Duodenal mucosa (tissue), 2 donors: Measurements from ENCODE around the gene FALEC.
A peak's percentile ranks its signal among the peaks of the same experiment; 100 is the strongest.

Experiments used
- H3K27ac ChIP-seq: one replicate; pipeline ENCODE4 v1.7.0; 2013; ENCODE audit warnings: low read depth, low read length
- H3K27me3 ChIP-seq, 2 donors: one replicate each; pipeline ENCODE4 v1.7.0; 2013; ENCODE audit warnings: low read length in 2 of 2, control low read depth in 1 of 2; ENCODE audit not compliant: insufficient read depth in 2 of 2, control insufficient read depth in 1 of 2
- H3K36me3 ChIP-seq, 2 donors: one replicate each; pipeline ENCODE4 v1.7.0; 2013; ENCODE audit warnings: low read length in 2 of 2, control low read depth in 1 of 2; ENCODE audit not compliant: insufficient read depth in 2 of 2, control insufficient read depth in 1 of 2
- H3K4me1 ChIP-seq, 2 donors: one replicate each; pipeline ENCODE4 v1.7.0; 2013; ENCODE audit warnings: low read length in 2 of 2, control low read depth in 1 of 2; ENCODE audit not compliant: insufficient read depth in 2 of 2, control insufficient read depth in 1 of 2
- H3K4me3 ChIP-seq, 2 donors: one replicate each; pipeline ENCODE4 v1.7.0; 2013; ENCODE audit warnings: low read length in 2 of 2, low read depth in 1 of 2
- H3K9ac ChIP-seq, 2 donors: one replicate each; pipeline ENCODE4 v1.7.0; 2013; ENCODE audit warnings: low read length in 2 of 2, low read depth in 1 of 2
- H3K9me3 ChIP-seq, 2 donors: one replicate each; pipeline ENCODE4 v1.7.0; 2013; ENCODE audit warnings: low read length in 2 of 2, control low read depth in 1 of 2; ENCODE audit not compliant: control insufficient read depth in 1 of 2

The FALEC gene

DNA sequence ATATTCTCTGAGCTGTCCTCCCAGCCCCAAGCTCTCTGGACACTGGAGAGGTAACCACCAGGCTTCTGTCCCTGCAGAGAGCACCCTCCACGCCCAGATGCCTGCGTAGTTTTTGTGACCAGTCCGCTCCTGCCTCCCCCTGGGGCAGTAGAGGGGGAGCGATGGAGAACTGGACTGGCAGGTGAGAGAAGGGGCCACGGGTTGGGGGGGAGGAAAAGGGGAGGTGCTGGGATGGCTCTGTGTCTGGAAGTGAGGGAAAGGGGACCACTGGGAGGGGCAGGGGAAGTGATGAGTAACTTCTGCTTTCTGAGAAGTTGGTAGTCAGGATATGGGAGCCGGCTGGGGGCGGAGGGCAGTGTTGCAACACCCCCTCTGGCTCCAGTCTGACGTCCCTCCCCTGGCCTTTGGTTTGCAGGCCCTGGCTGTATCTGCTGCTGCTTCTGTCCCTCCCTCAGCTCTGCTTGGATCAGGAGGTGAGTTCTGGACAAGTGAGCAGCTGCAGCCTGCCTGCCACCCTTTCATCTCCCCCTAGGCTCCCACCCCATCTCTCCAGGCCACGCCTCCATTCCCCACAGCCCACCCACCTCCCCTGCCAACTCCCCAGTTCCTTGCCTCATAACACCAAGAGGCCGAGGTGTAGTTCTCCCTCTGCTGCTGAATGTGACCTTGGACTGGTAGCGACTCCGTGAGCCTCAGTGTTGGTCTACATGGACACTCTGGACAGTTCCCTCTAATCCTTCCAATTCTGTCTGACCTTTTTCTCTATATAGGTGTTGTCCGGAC, 36.8 kb downstream of the FALEC start:
- no peak overlapping the region for H3K9ac ChIP-seq
- H3K4me3 ChIP-seq: no peak overlapping the region
- H3K27me3 ChIP-seq: peaks cover 3 to 6% of the 10 kb centered on the region in 2 donors
- H3K36me3 ChIP-seq: peaks cover 0 to 6% of the 10 kb centered on the region in 2 donors
- H3K9me3 ChIP-seq: no peaks in the 10 kb centered on the region
- peaks cover 13 to 19% of the 10 kb centered on the region in 2 donors for H3K4me1 ChIP-seq
- peak overlapping the region; percentile 42 for H3K27ac ChIP-seq

DNA sequence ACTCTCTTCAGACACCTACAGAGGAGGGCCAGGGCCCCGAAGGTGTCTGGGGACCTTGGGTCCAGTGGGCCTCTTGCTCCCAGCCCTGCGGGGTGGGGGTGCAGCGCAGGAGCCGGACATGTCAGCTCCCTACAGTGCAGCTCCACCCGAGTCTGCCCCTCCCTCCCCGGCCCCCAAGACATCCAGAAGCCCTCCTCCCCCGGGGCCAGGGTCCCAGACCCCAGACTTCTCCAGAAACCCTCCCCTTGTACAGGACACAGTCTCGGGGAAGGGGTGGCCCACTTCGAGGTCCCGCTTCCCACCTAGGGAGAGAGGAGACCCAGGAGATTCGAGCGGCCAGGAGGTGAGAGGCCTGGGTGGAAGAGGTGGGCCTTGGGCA, 37.3 kb downstream of the FALEC start:
- Histone ChIP-seq H3K36me3 (peaks cover 0 to 6% of the 10 kb centered on the region in 2 donors), H3K4me3 (no peak overlapping the region), H3K9ac (no peak overlapping the region), H3K27me3 (peaks cover 3 to 6% of the 10 kb centered on the region in 2 donors), H3K4me1 (peaks cover 13 to 19% of the 10 kb centered on the region in 2 donors), H3K9me3 (no peaks in the 10 kb centered on the region), H3K27ac (no peak overlapping the region)

DNA sequence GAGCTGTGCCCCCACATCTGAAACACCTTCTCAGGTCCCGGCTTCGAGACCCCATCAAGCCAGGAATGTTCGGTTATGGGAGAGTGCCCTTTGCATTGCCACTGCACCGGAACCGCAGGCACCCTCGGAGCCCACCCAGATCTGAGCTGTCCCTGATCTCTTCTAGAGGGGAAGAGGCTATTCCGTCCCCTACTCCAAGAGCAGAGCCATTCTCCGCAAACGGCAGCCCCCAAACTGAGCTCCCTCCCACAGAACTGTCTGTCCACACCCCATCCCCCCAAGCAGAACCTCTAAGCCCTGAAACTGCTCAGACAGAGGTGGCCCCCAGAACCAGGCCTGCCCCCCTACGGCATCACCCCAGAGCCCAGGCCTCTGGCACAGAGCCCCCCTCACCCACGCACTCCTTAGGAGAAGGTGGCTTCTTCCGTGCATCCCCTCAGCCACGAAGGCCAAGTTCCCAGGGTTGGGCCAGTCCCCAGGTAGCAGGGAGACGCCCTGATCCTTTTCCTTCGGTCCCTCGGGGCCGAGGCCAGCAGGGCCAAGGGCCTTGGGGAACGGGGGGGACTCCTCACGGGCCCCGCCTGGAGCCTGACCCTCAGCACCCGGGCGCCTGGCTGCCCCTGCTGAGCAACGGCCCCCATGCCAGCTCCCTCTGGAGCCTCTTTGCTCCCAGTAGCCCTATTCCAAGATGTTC, 38.0 kb downstream of the FALEC start:
- Histone ChIP-seq H3K36me3 (peaks cover 0 to 6% of the 10 kb centered on the region in 2 donors), H3K4me3 (no peak overlapping the region), H3K27me3 (peaks cover 3 to 6% of the 10 kb centered on the region in 2 donors), H3K9ac (no peak overlapping the region), H3K9me3 (no peaks in the 10 kb centered on the region), H3K4me1 (peaks cover 13 to 17% of the 10 kb centered on the region in 2 donors), H3K27ac (no peak overlapping the region)

DNA sequence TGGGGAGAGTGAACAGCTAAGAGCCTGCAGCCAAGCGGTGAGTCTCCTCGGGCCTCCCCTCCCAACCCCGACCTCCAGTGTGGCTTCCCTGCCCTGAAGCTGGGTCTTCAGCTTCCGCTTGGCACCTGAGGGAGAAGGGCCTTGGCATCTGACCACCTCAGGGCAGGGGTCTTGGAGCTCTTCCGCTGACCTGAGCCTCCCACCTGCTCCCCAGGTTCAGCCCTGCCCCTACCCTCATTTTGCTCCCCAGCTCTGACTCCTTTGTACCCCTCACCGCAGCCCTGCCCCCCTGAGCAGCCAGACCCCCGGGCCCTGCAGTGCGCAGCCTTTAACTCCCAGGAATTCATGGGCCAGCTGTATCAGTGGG, 38.5 kb downstream of the FALEC start:
- Histone ChIP-seq H3K27me3 (peaks cover 3 to 6% of the 10 kb centered on the region in 2 donors), H3K27ac (no peak overlapping the region), H3K4me3 (no peak overlapping the region), H3K4me1 (peaks cover 13 to 20% of the 10 kb centered on the region in 2 donors), H3K36me3 (peaks cover 0 to 6% of the 10 kb centered on the region in 2 donors), H3K9me3 (no peaks in the 10 kb centered on the region), H3K9ac (no peak overlapping the region)

DNA sequence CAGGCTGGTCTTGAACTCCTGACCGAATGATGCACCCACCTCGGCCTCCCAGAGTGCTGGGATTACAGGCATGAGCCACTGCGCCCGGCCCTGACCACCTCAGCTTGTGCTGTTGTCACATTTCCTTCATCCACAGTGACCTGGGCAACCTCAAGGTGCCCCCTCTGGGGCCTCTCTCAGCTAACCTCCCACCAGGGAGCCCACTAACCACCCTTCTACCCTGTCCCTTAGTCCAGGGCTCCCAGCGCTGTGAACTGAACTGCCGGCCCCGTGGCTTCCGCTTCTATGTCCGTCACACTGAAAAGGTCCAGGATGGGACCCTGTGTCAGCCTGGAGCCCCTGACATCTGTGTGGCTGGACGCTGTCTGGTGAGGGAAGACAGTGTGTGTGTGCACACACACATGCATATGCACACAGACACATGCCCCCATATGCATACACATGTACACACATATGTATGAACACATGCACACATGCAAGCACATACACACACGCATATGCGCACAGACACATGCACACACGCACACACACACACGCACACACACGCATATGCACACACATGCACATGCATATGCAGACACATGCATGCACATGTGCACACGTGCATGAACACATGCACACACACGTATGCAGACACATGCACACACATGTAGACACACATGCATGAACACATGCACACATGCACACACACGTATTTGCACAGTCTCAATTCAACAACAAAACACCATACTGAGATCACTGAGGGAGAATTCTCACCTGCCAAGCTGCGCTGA, 39.8 kb downstream of the FALEC start:
- H3K9ac ChIP-seq: no peak overlapping the region
- no peak overlapping the region for H3K27ac ChIP-seq
- no peak overlapping the region for H3K4me3 ChIP-seq
- no peaks in the 10 kb centered on the region for H3K27me3 ChIP-seq
- H3K36me3 ChIP-seq: peaks cover 0 to 6% of the 10 kb centered on the region in 2 donors
- no peaks in the 10 kb centered on the region for H3K9me3 ChIP-seq
- H3K4me1 ChIP-seq: peaks cover 21 to 24% of the 10 kb centered on the region in 2 donors

DNA sequence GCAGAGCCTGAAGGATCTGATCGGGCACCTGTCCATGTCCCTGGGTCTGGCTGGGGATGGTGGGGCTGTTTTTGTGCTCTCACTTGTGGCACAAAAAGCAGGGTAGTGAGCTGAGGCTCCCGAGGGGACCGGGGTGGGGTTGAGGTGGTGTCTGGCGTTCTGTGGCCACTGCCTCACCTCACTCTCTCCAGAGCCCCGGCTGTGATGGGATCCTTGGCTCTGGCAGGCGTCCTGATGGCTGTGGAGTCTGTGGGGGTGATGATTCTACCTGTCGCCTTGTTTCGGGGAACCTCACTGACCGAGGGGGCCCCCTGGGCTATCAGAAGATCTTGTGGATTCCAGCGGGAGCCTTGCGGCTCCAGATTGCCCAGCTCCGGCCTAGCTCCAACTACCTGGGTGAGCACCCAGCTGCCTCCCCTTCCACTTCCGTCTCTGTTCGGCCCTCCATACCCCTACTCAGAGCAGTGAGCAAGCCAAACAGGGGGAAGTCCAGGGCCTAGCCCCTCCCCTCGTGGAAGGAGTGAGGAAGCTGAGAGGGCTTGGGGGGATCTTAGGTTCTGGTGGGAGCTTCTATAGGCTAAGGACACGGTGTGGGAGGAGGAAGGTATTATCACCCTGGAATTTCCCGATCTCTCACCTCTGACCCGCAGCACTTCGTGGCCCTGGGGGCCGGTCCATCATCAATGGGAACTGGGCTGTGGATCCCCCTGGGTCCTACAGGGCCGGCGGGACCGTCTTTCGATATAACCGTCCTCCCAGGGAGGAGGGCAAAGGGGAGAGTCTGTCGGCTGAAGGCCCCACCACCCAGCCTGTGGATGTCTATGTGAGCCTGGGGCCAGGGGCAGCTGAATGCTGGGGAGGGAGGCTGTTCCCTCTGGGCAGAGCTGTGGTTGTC, 40.7 kb downstream of the FALEC start:
- H3K4me1 ChIP-seq: peaks cover 26 to 30% of the 10 kb centered on the region in 2 donors
- H3K27me3 ChIP-seq: no peaks in the 10 kb centered on the region
- H3K4me3 ChIP-seq: no peak overlapping the region
- no peaks in the 10 kb centered on the region for H3K9me3 ChIP-seq
- peaks cover 0 to 6% of the 10 kb centered on the region in 2 donors for H3K36me3 ChIP-seq
- H3K27ac ChIP-seq: no peak overlapping the region
- no peak overlapping the region for H3K9ac ChIP-seq

DNA sequence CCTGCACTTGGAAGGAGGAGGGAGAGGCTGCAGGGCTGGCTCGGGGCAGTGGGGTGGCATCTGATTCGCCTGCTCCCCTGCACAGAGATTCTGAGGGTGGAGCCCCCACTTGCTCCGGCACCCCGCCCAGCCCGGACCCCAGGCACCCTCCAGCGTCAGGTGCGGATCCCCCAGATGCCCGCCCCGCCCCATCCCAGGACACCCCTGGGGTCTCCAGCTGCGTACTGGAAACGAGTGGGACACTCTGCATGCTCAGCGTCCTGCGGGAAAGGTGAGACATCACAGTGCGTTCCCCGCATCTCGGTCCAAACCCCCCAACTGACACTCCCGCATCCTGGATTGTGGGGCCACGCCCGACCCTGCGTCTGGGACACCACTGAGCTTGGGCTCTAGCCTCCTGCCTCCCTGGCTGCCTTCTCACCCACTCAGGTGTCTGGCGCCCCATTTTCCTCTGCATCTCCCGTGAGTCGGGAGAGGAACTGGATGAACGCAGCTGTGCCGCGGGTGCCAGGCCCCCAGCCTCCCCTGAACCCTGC, 41.6 kb downstream of the FALEC start:
- Histone ChIP-seq H3K27ac (no peak overlapping the region), H3K4me1 (peaks cover 23 to 36% of the 10 kb centered on the region in 2 donors), H3K4me3 (no peak overlapping the region), H3K36me3 (peaks cover 0 to 6% of the 10 kb centered on the region in 2 donors), H3K9ac (no peak overlapping the region), H3K9me3 (no peaks in the 10 kb centered on the region), H3K27me3 (no peaks in the 10 kb centered on the region)

DNA sequence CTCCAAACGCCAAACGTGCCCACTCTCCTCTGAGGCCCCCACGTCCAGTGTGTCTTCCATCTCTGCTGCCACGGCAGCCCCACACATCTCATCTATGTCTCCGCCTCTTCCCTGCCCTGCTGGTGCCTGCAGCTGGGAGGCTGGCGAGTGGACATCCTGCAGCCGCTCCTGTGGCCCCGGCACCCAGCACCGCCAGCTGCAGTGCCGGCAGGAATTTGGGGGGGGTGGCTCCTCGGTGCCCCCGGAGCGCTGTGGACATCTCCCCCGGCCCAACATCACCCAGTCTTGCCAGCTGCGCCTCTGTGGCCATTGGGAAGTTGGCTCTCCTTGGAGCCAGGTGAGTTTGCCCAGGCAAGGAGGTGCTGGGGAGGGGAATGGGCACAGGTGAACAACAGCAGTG, 42.3 kb downstream of the FALEC start:
- H3K4me3 ChIP-seq: no peak overlapping the region
- no peak overlapping the region for H3K9ac ChIP-seq
- no peaks in the 10 kb centered on the region for H3K27me3 ChIP-seq
- H3K36me3 ChIP-seq: peaks cover 0 to 6% of the 10 kb centered on the region in 2 donors
- H3K4me1 ChIP-seq: peaks cover 24 to 39% of the 10 kb centered on the region in 2 donors
- no peaks in the 10 kb centered on the region for H3K9me3 ChIP-seq
- no peak overlapping the region for H3K27ac ChIP-seq

DNA sequence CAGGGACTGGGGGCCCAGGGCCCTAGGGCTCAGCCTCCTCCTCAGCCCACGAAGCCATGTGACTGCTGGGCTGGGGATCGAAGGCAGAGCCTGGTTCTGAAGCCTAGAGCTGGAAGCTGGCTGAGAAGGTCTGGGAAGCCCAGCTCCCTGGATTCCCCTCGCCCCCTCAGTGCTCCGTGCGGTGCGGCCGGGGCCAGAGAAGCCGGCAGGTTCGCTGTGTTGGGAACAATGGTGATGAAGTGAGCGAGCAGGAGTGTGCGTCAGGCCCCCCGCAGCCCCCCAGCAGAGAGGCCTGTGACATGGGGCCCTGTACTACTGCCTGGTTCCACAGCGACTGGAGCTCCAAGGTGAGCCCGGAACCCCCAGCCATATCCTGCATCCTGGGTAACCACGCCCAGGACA, 42.8 kb downstream of the FALEC start:
- peaks cover 26 to 39% of the 10 kb centered on the region in 2 donors for H3K4me1 ChIP-seq
- no peaks in the 10 kb centered on the region for H3K9me3 ChIP-seq
- peaks cover 0 to 6% of the 10 kb centered on the region in 2 donors for H3K36me3 ChIP-seq
- no peaks in the 10 kb centered on the region for H3K27me3 ChIP-seq
- H3K27ac ChIP-seq: no peak overlapping the region
- H3K4me3 ChIP-seq: no peak overlapping the region
- H3K9ac ChIP-seq: no peak overlapping the region
